GM21360 (cell line): Measurements from ENCODE around the gene OAS2.
"Not testable (repeated sequence)": the region's sequence is repeated elsewhere in the genome, so short reads cannot be mapped to it uniquely, and the experiment has no call there.

Source experiments
- ATAC-seq: cut with Tn5 transposase; IDR thresholded peaks from one replicate; pipeline ENCODE4 v1.9.1; 2021; ENCODE audit warnings: mild to moderate bottlenecking, moderate library complexity; ENCODE audit not compliant: unreplicated experiment

The OAS2 gene

DNA sequence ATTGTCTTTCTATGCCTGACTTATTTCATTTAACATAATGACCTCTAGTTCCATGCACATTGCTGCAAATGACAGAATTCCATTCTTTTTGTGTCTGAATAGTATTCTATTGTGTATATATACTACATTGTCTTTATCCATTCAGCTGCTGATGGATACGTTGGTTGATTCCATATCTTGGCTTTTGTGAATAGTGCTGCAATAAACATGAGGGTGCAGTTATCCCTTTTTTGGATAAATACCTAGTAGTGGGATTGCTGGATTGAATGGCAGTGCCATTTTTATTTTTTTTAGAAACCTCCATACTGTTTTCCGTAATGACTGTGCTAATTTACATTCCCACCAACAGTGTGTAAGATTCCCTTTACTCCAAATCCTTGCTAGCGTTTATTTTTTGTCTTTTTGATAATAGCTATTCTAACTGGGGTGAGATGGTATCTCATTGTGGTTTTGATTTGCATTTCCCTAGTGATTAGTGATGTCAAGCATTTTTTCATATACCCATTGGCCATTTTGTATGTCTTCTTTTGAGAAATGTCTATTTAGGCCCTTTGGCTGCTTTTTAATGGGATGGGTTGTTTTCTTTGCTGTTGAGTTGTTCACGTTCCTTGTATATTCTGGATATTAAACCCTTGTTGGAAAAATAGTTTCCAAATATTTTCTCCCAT lies 2.3 kb downstream of the OAS2 start:
- ATAC-seq: no peak

DNA sequence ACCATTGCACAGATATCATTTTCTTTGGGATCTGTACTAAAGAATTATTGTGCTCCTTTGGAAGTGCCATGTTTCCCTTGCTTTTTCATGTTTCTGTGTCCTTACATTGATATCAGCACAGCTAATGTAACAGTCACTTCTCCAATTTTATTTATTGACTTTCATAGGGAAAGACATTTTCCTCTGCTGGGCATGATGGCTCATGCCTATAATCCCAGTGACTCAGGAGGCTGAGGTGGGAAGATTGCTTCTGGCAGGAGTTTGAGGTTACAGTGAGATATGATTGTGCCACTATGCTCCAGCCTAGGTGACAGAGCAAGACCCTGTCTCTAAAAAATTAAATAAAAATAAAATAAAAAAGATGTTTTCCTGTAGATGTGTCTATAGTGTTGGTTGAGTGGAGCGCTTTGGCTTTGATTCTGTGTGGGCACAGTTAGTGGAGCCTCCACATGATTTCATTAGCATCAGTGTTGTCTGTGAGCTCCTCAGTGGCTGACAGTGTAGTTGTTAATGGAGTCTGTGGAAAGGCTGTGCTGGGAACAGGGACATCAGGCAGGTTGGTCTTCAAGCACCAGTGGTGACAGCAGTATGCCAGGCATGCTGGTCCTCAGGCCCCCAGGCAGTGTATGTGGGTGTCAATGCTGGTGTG lies 7.4 kb downstream of the OAS2 start:
- ATAC-seq: no peak

DNA sequence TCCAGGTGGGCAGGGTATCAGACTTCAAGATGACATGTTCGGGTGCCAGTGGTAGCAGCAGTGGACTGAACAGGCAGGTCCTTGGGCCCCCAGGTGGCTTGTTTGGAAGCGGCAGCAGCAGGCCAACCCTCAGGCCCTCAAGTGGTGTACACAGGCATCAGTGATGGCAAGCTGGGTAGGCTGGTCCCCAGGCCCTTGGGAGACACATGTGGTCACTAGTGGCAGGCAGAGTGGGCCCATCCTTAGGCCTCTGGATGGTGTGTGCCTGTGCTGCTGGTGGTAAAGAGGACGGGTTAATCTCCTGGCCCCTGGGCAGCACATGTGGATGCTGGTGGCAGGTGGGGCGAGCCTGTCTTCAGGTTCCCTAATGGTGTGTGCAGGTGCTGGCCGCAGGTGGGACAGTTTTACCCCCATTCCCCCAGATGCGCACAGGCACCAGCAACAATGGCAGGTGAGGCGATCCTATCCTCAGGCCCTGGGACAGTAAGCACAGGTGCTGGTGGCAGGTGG lies 8.0 kb downstream of the OAS2 start:
- no peak for ATAC-seq

GRCh38 chr12:112987561-112987960 lies 9.2 kb downstream of the OAS2 start:
- no peak for ATAC-seq

DNA sequence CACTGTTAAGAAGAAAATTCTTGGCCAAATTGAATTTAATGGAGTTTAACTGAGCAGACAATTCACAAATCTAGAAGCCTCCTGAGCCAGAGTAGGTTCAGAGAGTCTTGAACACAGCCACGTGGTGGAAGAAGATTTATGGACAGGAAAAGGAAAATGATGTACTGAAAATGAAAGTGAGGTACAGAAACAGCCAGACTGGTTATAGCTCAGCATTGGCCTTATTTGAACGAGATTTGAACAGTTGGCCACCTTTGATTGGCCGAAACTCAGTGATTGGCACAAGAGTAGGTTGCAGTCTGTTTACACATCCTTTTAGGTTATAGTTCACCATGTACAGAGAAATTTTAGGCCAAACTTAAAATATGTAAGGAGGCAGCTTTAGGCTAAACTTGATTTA lies 9.9 kb downstream of the OAS2 start:
- ATAC-seq: no peak

GRCh38 chr12:112988823-112989385 lies 10.6 kb downstream of the OAS2 start:
- not testable (repeated sequence) for ATAC-seq

DNA sequence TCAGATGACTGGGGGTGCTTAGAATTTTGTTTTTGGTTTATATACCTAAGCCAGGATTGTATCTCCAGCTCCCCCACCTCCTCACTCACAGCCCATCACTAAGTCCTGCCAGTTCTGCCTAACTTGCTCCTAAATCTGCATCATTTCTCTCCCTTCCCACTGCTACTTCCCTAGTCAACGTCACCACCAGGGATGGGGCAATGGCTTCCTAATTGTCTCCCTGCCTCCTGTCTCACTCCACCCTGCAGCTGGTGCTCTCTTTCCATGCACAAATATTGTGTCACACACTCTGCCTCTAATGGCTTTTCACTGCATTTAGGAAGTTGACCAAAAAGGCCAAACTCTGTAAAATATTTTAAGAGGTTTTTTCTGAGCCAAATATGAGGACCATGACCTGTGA lies 11.5 kb downstream of the OAS2 start:
- ATAC-seq: no peak

DNA sequence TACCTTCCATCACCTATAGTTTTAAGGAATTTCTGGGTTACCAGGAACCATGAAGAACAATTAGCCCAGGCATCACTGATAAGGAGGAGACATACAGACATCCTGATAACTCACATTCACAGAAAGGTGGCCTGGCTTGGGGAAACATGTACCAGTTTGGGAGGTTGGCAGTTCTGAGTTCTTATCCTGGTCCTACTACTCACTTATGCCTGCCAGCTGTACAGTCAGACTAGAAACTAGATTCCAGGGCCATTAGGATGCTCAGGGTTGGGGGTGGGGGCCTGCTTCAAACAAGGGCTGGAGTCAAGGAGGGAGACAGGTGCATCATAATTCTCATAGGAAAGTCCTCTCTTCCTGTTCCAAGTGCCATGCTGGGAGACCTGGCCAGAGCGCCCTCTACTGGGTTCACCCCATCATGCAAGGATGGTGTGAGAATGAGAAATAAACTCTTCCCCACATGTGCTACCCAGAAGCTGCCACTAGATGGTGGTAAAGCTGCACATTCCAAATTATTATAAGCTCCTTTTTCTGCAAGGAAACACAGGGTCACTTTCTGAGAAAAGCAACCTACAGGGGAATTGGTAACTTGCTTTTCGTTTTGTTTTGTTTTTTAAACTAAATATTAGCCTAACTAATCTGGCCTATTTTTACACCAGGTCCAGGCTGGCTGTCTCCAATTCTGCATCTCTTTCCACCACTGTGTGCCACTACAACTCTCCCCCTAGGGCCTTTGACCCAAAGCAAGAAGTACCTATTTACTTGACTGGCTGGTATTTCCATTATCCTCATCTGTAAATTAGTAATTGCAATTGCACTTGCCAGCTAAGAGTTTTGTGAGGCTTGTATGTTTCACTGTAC lies 14.5 kb downstream of the OAS2 start:
- ATAC-seq: no peak

DNA sequence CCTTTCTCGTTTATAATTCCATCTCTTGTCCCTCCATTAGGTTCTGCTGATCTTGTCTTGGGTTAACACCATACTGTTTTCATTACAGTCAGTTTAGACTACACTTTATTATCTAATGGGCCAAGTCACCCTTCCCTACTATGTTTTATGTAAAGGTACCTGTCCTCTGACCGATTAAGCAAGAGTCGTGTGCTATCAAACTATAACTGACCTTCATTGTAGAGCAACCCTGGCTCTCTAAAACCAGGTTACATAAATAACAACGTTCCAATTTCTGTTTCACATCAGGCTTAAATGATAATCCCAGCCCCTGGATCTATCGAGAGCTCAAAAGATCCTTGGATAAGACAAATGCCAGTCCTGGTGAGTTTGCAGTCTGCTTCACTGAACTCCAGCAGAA lies 16.7 kb downstream of the OAS2 start:
- no peak for ATAC-seq

GRCh38 chr12:112996501-112996900 lies 18.2 kb downstream of the OAS2 start:
- ATAC-seq: no peak

GRCh38 chr12:112997506-112997905 lies 19.2 kb downstream of the OAS2 start:
- no peak for ATAC-seq

DNA sequence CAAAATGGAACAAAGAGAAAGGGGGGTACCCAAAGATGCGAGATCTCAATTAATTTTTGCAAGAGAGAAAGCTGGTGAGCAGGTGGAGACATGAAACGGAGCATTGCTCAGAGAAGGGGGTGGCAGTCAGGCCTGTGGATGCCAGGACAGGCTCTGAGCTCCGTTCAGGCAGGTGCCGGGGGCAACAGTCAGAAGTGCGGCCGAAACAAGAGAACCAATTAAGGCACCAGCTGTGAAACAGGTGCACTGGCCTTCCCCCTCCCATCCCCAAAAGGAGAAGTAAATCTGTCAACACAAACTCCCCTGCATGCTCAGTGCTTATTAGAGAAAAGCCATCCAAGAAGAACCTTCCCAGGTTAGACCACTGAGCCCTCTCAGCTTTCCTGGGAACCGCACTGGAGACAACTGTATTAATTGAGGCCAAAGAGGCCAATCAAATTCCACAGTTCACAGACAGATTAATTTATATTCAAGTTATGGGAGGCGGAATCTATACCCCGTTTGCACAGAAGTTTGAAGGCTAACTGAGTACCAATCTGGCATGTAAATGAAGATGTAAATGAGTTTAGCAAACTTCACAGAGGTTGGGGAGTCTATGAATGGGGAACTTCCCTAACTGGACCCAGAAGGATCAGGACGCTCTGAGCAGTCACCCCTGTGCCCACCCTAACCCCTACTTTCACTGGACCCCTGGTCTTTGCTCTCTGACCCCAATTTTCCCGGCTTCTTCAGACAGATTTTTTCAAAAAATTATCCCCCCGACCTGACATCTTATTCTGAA lies 20.9 kb downstream of the OAS2 start:
- ATAC-seq: no peak

DNA sequence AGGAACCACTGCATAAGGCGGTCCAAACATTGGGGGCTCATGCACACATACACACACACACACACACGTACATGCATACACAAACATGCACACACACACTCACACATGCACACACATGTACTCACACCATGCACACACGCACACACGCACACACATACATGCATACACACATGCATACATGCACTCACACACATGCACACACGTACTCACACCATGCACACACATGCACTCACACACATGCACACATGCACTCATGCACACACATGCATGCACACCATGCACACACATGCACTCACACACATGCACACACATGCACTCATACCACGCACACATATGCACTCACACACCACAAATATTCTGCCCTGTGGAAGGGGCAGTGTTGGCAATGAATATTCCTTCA lies 22.1 kb downstream of the OAS2 start:
- ATAC-seq: no peak

GRCh38 chr12:113002155-113002554 lies 23.8 kb downstream of the OAS2 start:
- ATAC-seq: no peak

DNA sequence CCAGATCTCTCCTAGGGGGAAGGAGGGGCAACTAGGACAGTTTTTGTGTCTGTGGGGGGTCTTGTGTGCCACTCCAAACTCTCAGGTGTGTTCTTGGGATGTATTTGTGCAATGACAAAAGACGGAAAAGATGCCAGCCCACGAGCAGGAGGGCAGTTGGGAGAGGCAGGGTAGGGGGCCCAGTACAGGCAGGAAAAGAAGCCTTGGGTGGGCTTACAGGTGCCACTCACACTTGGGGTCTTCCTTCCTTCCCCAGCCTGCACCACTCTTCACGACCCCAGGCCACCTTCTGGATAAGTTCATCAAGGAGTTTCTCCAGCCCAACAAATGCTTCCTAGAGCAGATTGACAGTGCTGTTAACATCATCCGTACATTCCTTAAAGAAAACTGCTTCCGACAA lies 24.4 kb downstream of the OAS2 start:
- ATAC-seq: no peak

DNA sequence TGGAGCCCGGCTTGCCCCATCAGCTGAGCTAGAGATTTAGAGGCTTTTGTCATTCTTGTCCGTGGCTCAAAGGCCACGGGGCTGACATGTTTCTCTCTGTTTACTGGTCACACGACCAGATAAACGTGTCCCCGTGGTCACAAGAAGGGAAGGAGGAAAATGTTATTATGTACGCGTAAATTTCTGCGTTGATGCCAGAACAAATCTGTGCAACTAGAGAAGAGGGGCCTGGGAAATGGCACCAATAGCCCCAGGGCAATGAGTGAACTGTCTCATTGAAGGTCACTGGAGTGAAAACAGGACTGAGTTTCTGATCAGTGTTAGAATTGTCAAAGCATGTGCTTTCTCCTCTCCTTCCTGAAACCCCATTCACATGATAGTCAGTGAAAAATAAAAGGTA lies 25.3 kb downstream of the OAS2 start:
- ATAC-seq: no peak

GRCh38 chr12:113005762-113006161 lies 27.4 kb downstream of the OAS2 start:
- ATAC-seq: no peak

DNA sequence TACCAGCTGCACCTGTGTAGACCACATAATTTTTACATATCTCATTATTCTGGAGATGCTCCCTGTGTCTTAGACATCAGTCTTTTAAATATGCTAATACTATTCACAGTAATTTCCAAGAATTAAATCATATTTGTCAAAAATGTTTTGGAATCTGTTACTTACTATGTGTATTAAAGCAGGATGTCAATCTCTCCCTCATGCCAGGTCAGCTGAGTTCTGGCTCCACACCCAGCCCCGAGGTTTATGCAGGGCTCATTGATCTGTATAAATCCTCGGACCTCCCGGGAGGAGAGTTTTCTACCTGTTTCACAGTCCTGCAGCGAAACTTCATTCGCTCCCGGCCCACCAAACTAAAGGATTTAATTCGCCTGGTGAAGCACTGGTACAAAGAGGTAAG lies 27.9 kb downstream of the OAS2 start:
- no peak for ATAC-seq

DNA sequence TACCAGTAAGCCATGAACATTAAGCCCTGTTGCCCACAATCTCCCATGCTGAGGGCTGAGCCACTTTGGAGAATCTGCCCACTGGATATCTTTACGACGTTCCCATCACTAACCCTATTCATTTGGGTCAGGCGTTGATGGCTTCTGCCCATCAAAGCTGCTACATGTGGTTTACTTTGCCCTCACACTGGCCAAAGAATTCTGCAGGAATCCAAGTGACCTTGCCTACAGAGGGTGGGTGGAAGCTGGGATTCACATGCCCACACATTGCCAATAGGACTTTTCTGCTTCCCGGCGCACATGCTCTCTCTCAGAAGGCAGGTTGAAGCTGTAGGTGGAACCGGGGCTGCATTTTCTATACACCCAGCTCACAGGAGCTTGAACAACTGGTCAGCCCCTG lies 28.3 kb downstream of the OAS2 start:
- ATAC-seq: no peak

DNA sequence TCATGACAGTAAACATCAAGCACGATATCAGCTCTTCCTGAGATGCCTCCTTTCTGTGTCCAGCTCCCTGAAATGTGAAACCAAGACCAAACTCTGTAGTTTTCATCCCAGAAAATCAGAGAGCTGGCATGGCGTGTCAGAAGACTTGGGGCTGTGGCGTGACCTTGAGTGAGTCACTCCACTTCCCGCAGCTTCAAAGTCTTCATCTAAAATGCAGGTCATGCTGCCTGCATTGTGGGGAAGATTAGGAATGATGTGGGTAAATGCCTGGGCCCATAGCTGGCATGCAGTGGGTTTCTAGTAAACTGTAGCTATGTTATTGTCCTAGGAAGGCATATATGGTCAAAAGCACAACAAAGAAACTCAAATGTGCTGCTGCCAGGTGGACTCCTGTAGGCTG lies 28.8 kb downstream of the OAS2 start:
- ATAC-seq: no peak

GRCh38 chr12:113010701-113011100 lies 32.4 kb downstream of the OAS2 start:
- ATAC-seq: no peak
